ENCODE data around the gene RNF5.

Gene RNF5

DNA sequence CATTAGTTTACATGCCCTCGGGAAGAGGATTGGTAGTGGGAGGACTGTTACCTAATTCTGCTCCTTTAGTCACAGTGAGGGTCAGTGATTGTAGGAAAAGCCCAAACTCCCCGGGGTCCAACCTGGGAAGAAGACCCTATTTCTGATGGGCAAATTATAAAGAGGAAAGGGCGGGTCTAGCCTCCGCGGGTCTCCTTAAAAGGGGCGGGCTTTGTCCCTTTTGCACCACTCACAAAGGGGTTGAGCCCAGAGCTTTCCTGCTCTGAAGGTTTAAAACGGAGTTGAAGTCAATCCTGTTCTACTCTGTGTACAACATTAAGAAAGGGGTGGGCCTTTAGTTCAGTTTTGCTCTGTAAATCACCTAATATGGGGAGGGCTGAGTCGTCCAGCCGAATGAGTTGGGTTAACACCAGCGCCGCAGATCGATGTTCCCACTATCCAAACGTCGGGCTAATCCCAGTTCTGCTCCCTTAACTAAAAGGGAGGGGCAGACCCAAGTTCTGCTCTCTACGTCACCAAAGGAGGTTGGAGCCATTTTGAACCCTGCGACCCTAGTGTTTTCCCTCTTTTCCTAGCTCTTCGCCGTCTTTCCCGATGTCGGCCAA, 920 bp upstream of the RNF5 start:
- no peak for TF ChIP-seq CTCF (IDR thresholded peaks at IDR 0.05; ENCODE audit: low read depth, low read length)

DNA sequence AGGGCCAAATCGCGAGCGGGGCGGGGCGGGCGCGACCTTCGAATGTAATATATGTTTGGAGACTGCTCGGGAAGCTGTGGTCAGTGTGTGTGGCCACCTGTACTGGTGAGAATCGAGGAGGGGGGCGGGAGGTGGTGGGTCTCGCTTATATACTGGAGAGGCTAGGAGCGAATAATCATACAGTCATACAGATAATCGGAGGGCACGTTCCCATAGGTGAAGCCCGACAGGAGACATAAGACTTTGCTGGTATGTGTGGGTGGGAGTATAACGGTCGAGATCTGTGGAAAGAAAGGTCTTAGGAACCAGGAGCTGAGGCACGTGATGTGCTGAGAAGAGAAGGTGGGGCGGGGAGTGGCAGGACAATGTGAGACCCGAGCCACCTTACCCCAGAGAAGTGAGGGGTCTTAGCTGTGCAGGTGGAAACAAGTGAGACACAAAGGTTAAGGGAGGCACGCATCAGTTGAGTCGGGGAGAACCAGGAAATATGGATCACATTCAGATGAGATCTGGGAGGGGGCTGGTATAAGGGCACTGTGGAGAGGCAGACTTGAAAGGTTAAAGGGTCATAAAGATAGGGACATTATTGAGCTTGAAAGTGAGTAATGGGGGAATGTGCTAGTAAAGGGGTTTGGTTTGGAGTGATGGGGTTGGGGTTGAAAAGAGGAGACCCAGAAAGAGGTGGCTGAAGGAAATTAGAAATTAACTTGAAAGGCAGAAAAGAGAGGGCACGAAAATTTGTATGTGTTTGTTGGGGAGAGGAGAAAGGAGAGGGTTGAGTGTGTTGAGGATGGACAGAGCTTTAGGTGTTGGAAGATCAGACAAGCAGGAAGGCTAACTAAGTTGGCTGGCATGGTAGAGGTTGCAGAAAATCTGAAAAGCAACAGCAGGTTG, 589 bp downstream of the RNF5 start:
- no peak for TF ChIP-seq CTCF (IDR thresholded peaks at IDR 0.05; ENCODE audit: low read depth, low read length)
- no peak for DNase-seq (ENCODE audit: extremely low read depth, low read depth)

More for the DNA sequence above, 920 bp upstream of the RNF5 start:
- no peak for DNase-seq (ENCODE audit: extremely low read depth, low read depth)

- TF ChIP-seq CTCF (IDR thresholded peaks at IDR 0.05; ENCODE audit: low read depth, low read length) = no peak
- DNase-seq (ENCODE audit: extremely low read depth, low read depth) = no peak
These were observed 1.7 kb downstream of the RNF5 start for GRCh38 chr6:32179766-32180405.

GRCh38 chr6:32181148-32181702, 3.0 kb downstream of the RNF5 start:
- no peak for TF ChIP-seq CTCF (IDR thresholded peaks at IDR 0.05; ENCODE audit: low read depth, low read length)
- no peak for DNase-seq (ENCODE audit: extremely low read depth, low read depth)

GRCh38 chr6:32181915-32182529, 3.8 kb downstream of the RNF5 start:
- TF ChIP-seq CTCF (IDR thresholded peaks at IDR 0.05; ENCODE audit: low read depth, low read length) = no peak
- no peak for DNase-seq (ENCODE audit: extremely low read depth, low read depth)

GRCh38 chr6:32182555-32182981, 4.4 kb downstream of the RNF5 start:
- TF ChIP-seq CTCF (IDR thresholded peaks at IDR 0.05; ENCODE audit: low read depth, low read length) = no peak
- DNase-seq (ENCODE audit: extremely low read depth, low read depth) = no peak

All from AG09319 (cell line).